ENCODE measurements around the gene PFKM.

The PFKM gene

DNA sequence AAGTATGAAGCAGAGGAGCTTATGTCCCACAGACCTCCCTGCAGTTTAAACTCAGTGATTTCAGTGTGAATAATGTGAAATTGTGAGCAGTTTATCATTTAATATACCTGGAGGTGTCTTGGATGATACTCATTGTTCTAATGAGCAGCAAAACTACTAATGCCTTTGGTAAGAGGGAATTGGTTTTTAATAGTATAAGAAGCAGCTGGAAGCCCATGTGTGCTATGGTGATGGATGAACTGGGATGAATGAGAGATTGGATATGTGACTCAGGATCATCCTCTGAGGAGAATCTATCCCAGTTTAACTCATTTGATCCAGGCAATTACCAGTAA lies 57.2 kb downstream of the PFKM start:
- in situ Hi-C loops (cut with HindIII; ENCODE audit: low sequenced_read_pairs) = no loop called here
- no peak for DNase-seq (ENCODE audit: low read depth, low spot score)
- no peak overlapping the region for H3K4me3 ChIP-seq (ENCODE audit: low read depth, low read length)
- no peak for TF ChIP-seq CTCF (IDR thresholded peaks at IDR 0.05; ENCODE audit: low read depth, low read length)

- TF ChIP-seq CTCF (IDR thresholded peaks at IDR 0.05; ENCODE audit: low read depth, low read length) = no peak
- H3K4me3 ChIP-seq (ENCODE audit: low read depth, low read length) = no peak overlapping the region
- in situ Hi-C loops (cut with HindIII; ENCODE audit: low sequenced_read_pairs) = no loop called here
- no peak for DNase-seq (ENCODE audit: low read depth, low spot score)
These were observed 58.8 kb downstream of the PFKM start for GRCh38 chr12:48177982-48178381.

DNA sequence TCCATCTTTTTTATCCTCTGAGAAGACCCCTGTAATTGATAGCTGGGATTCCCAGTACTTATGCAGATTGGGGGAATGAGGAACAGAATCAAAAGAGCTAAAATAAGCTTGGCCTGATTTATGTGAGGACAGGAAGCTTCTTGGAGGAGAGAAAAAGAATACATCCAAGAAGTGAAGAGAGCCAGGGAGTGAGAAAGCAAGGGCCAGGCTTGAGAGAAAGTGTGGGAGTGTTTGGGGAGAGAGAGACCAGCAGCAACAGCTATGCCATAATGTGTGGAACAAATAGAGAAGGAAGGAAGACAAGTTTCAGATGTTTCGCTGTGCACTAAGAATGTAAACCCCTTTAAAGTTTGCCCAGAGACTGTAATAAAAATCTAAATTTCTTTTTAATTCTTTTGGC lies 60.3 kb downstream of the PFKM start:
- in situ Hi-C loops (cut with HindIII; ENCODE audit: low sequenced_read_pairs) = no loop called here
- DNase-seq (ENCODE audit: low read depth, low spot score) = no peak
- H3K4me3 ChIP-seq (ENCODE audit: low read depth, low read length) = no peak overlapping the region
- no peak for TF ChIP-seq CTCF (IDR thresholded peaks at IDR 0.05; ENCODE audit: low read depth, low read length)

- no peak for DNase-seq (ENCODE audit: low read depth, low spot score)
- in situ Hi-C loops (cut with HindIII; ENCODE audit: low sequenced_read_pairs) = no loop called here
- TF ChIP-seq CTCF (IDR thresholded peaks at IDR 0.05; ENCODE audit: low read depth, low read length) = no peak
- no peak overlapping the region for H3K4me3 ChIP-seq (ENCODE audit: low read depth, low read length)
These were observed 61.3 kb downstream of the PFKM start for GRCh38 chr12:48180424-48180823.

DNA sequence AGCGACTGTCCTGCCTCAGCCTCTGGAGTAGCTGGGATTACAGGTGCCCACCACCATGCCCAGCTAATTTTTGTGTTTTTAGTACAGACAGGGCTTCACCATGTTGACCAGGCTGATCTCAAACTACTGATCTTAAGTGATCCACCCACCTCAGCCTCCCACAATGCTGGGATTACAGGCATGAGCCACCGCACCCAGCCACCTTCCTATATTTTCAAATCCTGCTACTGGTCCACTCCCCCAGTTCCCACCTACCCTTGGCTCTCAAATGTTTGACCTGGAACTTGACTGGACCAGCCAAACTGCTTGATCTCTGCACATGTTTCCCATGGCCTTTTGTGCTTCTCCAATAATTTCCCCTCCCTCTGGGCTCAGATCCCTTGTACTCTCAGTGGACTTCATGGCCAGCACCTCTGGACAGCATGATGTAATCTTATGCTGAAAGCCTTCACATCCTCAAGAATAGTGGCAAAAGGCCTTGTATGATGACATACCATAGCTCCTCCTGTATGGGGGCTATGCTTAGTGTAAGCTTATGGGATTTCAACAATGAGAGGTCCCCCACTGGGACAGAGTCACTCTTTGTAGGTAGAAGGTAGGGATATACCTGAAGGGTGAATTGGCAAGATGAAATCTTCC lies 61.8 kb downstream of the PFKM start:
- no peak for TF ChIP-seq CTCF (IDR thresholded peaks at IDR 0.05; ENCODE audit: low read depth, low read length)
- in situ Hi-C loops (cut with HindIII; ENCODE audit: low sequenced_read_pairs) = no loop called here
- no peak for DNase-seq (ENCODE audit: low read depth, low spot score)
- H3K4me3 ChIP-seq (ENCODE audit: low read depth, low read length) = no peak overlapping the region

- no peak for DNase-seq (ENCODE audit: low read depth, low spot score)
- in situ Hi-C loops (cut with HindIII; ENCODE audit: low sequenced_read_pairs) = no loop called here
- TF ChIP-seq CTCF (IDR thresholded peaks at IDR 0.05; ENCODE audit: low read depth, low read length) = no peak
- peak overlapping the region; percentile 66 for H3K4me3 ChIP-seq (ENCODE audit: low read depth, low read length)
These were observed 63.5 kb downstream of the PFKM start for GRCh38 chr12:48182631-48183030.
